Left ventricle myocardium inferior (tissue), 1 donor: Measurements from ENCODE around the gene SCGB1C1. TPM values are rescaled to one million over a fixed set of nuclear protein-coding genes. Genes with fewer than 3 reads are reported as not detected.

Source experiments
- DNase-seq: peaks from one replicate; pipeline ENCODE4 v3.0.0-alpha.2; 2020
- H3K27ac ChIP-seq: fragments of 200-600 bp; replicated peaks from 2 replicates; pipeline ENCODE4 v1.8.0; 2021
- H3K27me3 ChIP-seq: fragments of 200-600 bp; 2 replicates; pipeline ENCODE4 v1.8.0; 2021; ENCODE audit warnings: low read depth
- H3K36me3 ChIP-seq: fragments of 200-600 bp; 2 replicates; pipeline ENCODE4 v1.8.0; 2021
- H3K4me1 ChIP-seq: fragments of 200-600 bp; 2 replicates; pipeline ENCODE4 v1.8.0; 2021
- H3K4me3 ChIP-seq: fragments of 200-600 bp; 2 replicates; pipeline ENCODE4 v1.8.0; 2021; ENCODE audit warnings: mild to moderate bottlenecking, moderate library complexity
- H3K9me3 ChIP-seq: fragments of 200-600 bp; replicated peaks from 2 replicates; pipeline ENCODE4 v1.8.0; 2021
- intact Hi-C: fragments of 100-400 bp; cut with micrococcal nuclease; formaldehyde crosslinking; loops from one replicate; pipeline ENCODE4 v1.11.0; 2022
- total RNA-seq: library from RNA; stranded (reverse); fragmentation: NEBNext Ultra II Directional; extraction: Animal tissue kit (Norgen Biotek cat#: 25700); gene quantifications from one replicate; pipeline ENCODE4 v1.2.1, GENCODE V29; 2021
- TF ChIP-seq, protein P1 (sequence below): fragments of 200-600 bp; IDR thresholded peaks from 2 replicates; pipeline ENCODE4 v1.8.0; 2021; ENCODE audit warnings: antibody characterized with exemption, mild to moderate bottlenecking, borderline replicate concordance
- donor health status: DM: no; HTN: yes; CAD: no; lungs with severe emphysema.

Gene SCGB1C1
- total RNA-seq, 1 donor from 2014 or later = not detected

DNA sequence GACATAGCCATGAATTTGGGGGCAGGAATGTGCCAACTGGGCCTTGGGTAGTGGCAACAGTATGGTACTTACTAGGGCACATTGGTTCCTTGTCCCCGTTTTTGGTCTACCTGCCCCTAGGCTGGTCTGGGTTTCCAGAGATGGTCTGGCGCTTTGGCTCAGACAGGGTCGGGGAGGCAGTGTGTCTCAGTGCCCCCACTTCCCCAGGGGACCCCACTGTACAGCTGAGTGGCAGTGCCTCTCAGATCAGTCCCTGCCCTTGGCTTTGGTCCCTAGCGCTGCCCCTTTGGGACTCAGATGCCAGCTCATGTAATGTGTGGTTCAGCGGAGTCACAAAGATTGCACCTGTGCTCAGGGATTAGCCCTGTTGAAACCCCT, 17.9 kb downstream of the SCGB1C1 start:
- Histone ChIP-seq H3K27me3 (no peaks in the 10 kb centered on the region), H3K9me3 (no peaks in the 10 kb centered on the region), H3K36me3 (peaks cover 65% of the 10 kb centered on the region), H3K27ac (no peak overlapping the region), H3K4me3 (peak overlapping the region; percentile 95), H3K4me1 (peaks cover 56% of the 10 kb centered on the region)
- TF ChIP-seq, protein P1, sequence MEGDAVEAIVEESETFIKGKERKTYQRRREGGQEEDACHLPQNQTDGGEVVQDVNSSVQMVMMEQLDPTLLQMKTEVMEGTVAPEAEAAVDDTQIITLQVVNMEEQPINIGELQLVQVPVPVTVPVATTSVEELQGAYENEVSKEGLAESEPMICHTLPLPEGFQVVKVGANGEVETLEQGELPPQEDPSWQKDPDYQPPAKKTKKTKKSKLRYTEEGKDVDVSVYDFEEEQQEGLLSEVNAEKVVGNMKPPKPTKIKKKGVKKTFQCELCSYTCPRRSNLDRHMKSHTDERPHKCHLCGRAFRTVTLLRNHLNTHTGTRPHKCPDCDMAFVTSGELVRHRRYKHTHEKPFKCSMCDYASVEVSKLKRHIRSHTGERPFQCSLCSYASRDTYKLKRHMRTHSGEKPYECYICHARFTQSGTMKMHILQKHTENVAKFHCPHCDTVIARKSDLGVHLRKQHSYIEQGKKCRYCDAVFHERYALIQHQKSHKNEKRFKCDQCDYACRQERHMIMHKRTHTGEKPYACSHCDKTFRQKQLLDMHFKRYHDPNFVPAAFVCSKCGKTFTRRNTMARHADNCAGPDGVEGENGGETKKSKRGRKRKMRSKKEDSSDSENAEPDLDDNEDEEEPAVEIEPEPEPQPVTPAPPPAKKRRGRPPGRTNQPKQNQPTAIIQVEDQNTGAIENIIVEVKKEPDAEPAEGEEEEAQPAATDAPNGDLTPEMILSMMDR = no peak
- DNase-seq = no peak
- intact Hi-C loops = no loop called here

DNA sequence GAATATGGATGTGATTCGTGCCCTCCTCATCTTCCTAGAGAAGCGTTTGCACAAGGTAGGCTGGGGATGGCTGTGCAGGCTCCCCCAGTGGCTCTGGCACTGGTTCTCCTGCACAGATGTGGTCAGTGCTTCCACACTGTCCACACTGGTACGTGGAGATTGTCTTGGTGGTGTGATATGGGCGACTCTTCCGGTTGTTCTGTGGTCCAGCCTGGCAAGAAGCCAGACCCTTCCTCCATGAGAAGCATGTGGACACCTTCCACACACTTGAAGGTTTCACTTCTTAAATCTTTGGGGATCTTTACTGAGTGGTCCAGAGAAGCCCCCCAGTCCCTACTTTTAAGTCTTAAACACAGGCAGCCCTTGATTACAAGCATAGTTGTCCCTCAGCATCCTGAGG, 18.4 kb downstream of the SCGB1C1 start:
- Histone ChIP-seq H3K27ac (no peak overlapping the region), H3K4me3 (no peak overlapping the region), H3K4me1 (peaks cover 51% of the 10 kb centered on the region), H3K27me3 (no peaks in the 10 kb centered on the region), H3K9me3 (no peaks in the 10 kb centered on the region), H3K36me3 (peaks cover 70% of the 10 kb centered on the region)
- intact Hi-C loops = no loop called here
- DNase-seq = no peak
- TF ChIP-seq, protein P1 = no peak

DNA sequence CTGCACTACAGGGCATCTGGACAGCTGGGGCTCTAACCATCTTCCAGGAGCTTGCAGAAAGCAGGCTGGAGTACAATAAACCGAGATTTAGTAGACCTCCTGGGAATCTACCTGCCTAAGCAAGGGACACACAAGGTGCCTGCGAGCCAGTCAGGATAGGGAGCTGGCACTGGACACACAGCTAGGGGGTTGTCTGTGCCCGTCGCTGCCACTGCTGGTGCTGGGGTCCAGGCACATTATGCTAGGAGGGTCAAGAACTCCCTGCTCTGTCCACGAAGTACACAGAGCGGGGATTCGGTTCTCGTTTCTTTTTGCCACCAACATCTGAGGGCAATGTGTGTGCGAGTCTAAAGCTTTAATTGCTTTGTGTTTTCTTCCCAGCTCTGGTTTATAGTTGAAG, 18.9 kb downstream of the SCGB1C1 start:
- no peak for DNase-seq
- Histone ChIP-seq H3K27ac (no peak overlapping the region), H3K4me3 (no peak overlapping the region), H3K36me3 (peaks cover 73% of the 10 kb centered on the region), H3K4me1 (peaks cover 47% of the 10 kb centered on the region), H3K9me3 (no peaks in the 10 kb centered on the region), H3K27me3 (no peaks in the 10 kb centered on the region)
- TF ChIP-seq, protein P1 = no peak
- intact Hi-C loops = no loop called here

DNA sequence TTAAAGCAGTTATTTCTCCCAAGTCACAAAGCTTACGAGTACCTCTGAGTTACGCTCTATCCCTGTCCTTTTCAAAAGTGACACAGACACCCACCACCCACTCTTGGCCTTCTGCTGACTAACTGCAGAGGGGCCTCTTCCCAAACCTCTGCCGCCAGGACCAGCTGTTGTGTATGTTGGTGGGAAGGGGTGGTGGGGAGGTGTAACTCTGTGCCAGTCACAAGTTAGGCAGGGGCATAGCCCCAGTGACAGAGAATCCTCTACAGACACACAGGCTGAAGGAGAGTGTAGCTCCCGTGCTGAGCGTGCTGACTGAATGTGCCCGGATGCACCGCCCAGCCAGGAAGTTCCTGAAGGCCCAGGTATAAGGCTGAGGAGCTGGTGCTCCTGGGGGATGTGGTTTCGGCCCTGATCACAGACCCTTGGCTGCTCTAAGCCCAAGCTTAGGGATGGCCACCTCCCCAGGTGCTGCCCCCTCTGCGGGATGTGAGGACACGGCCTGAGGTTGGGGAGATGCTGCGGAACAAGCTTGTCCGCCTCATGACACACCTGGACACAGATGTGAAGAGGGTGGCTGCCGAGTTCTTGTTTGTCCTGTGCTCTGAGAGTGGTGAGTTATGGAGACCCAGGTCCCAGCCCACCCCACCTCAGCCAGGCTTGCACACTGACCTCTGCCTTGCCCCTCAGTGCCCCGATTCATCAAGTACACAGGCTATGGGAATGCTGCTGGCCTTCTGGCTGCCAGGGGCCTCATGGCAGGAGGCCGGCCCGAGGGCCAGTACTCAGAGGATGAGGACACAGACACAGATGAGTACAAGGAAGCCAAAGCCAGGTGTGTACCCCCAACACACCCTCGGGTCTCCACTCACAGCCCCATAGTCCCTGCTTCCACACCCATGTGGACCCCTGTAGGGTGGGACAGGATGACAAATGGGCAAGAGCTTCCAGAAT, 19.5 kb downstream of the SCGB1C1 start:
- H3K36me3 ChIP-seq = peaks cover 77% of the 10 kb centered on the region
- intact Hi-C loops = no loop called here
- H3K4me1 ChIP-seq = peaks cover 42% of the 10 kb centered on the region
- no peak overlapping the region for H3K4me3 ChIP-seq
- H3K27ac ChIP-seq = no peak overlapping the region
- TF ChIP-seq, protein P1 = no peak
- no peaks in the 10 kb centered on the region for H3K9me3 ChIP-seq
- DNase-seq = no peak
- no peaks in the 10 kb centered on the region for H3K27me3 ChIP-seq

DNA sequence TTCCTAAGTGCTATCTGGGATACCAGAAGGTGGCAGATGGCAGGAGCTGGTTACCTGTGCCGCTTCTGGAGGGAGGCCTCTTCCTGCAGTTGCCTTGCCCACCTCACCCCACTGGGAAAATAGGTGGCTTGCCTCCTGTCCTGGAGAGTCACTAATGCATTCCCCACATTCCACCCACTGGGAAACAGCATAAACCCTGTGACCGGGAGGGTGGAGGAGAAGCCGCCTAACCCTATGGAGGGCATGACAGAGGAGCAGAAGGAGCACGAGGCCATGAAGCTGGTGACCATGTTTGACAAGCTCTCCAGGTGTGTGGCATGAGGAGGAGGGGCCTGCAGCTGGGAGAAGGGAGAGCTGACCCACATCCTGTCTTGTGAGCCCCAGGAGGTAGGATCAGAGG, 20.2 kb downstream of the SCGB1C1 start:
- intact Hi-C loops = no loop called here
- no peak overlapping the region for H3K27ac ChIP-seq
- no peaks in the 10 kb centered on the region for H3K9me3 ChIP-seq
- H3K4me3 ChIP-seq = no peak overlapping the region
- no peaks in the 10 kb centered on the region for H3K27me3 ChIP-seq
- TF ChIP-seq, protein P1 = no peak
- DNase-seq = no peak
- peaks cover 36% of the 10 kb centered on the region for H3K4me1 ChIP-seq
- H3K36me3 ChIP-seq = peaks cover 80% of the 10 kb centered on the region
